Neuronal stem cell (in vitro differentiated cells): ENCODE results near the gene ESF1.

Experiments
- DNase-seq: peaks from one replicate; pipeline ENCODE4 v3.0.0-alpha.2; 2013; ENCODE audit warnings: low spot score
- H2AFZ ChIP-seq: one replicate; pipeline ENCODE4 v1.6.1; 2013; ENCODE audit warnings: mild to moderate bottlenecking, low read length, inconsistent platforms
- H2AK5ac ChIP-seq: 2 replicates; pipeline ENCODE4 v1.6.1; 2013; ENCODE audit warnings: low read depth, mild to moderate bottlenecking, inconsistent platforms, low read length, moderate library complexity, mixed read lengths
- H2BK120ac ChIP-seq: 2 replicates; pipeline ENCODE4 v1.6.1; 2013; ENCODE audit warnings: low read depth, mild to moderate bottlenecking, inconsistent platforms, low read length, moderate library complexity, mixed read lengths
- H2BK12ac ChIP-seq: one replicate; pipeline ENCODE4 v1.6.1; 2013; ENCODE audit warnings: low read length, inconsistent platforms
- H2BK15ac ChIP-seq: 2 replicates; pipeline ENCODE4 v1.6.1; 2013; ENCODE audit warnings: mild to moderate bottlenecking, low read length, inconsistent platforms, mixed read lengths
- H2BK5ac ChIP-seq: one replicate; pipeline ENCODE4 v1.6.1; 2013; ENCODE audit warnings: inconsistent platforms, mild to moderate bottlenecking, low read length, moderate library complexity
- H3K14ac ChIP-seq: one replicate; pipeline ENCODE4 v1.6.1; 2013; ENCODE audit warnings: low read length, inconsistent platforms
- H3K18ac ChIP-seq: 2 replicates; pipeline ENCODE4 v1.6.1; 2013; ENCODE audit warnings: low read length, inconsistent platforms
- H3K23ac ChIP-seq: 2 replicates; pipeline ENCODE4 v1.6.1; 2013; ENCODE audit warnings: low read depth, mild to moderate bottlenecking, mixed read lengths, low read length, inconsistent platforms; ENCODE audit not compliant: poor library complexity
- H3K27ac ChIP-seq: replicated peaks from 3 replicates; pipeline ENCODE4 v1.5.1; 2013; ENCODE audit warnings: low read length, inconsistent platforms
- H3K27me3 ChIP-seq, 3 experiments: 2 replicates each; pipeline ENCODE4 v1.6.1; 2013; ENCODE audit warnings: low read length in 3 of 3, mild to moderate bottlenecking in 2 of 3, inconsistent platforms in 1 of 3, low read depth in 1 of 3, mixed read lengths in 1 of 3, moderate library complexity in 1 of 3; ENCODE audit not compliant: control insufficient read depth in 3 of 3, insufficient read depth in 3 of 3
- H3K36me3 ChIP-seq, 2 donors: replicated peaks in 1 of 2; 2 replicates each; pipeline ENCODE4 v1.6.1; 2013; ENCODE audit warnings: low read length in 2 of 2; ENCODE audit not compliant: control insufficient read depth in 2 of 2, insufficient read depth in 2 of 2
- H3K4ac ChIP-seq: 2 replicates; pipeline ENCODE4 v1.6.1; 2013; ENCODE audit warnings: inconsistent platforms, mild to moderate bottlenecking, low read length, moderate library complexity
- H3K4me1 ChIP-seq, 2 donors: 1 replicate in 1 of 2; 2 replicates in 1 of 2; pipeline ENCODE4 v1.6.1; 2013; ENCODE audit warnings: low read length in 2 of 2, low read depth in 1 of 2; ENCODE audit not compliant: control insufficient read depth in 2 of 2, insufficient read depth in 1 of 2
- H3K4me2 ChIP-seq: one replicate; pipeline ENCODE4 v1.6.1; 2013; ENCODE audit warnings: mild to moderate bottlenecking, low read length, inconsistent platforms; ENCODE audit not compliant: insufficient read depth, poor library complexity, severe bottlenecking
- H3K4me3 ChIP-seq, 2 donors: 2 replicates each; pipeline ENCODE4 v1.5.1; 2013; ENCODE audit warnings: low read length in 2 of 2, mild to moderate bottlenecking in 2 of 2, inconsistent platforms in 1 of 2, moderate library complexity in 1 of 2
- H3K79me1 ChIP-seq: one replicate; pipeline ENCODE4 v1.6.1; 2013; ENCODE audit warnings: low read depth, mild to moderate bottlenecking, inconsistent platforms, low read length, moderate library complexity
- H3K9ac ChIP-seq: one replicate; pipeline ENCODE4 v1.6.1; 2013; ENCODE audit warnings: mild to moderate bottlenecking, low read depth, low read length, inconsistent platforms; ENCODE audit not compliant: poor library complexity
- H3K9me3 ChIP-seq, 2 donors: replicated peaks in 1 of 2; 2 replicates each; pipeline versions ENCODE3 to v1.6.1; 2013; ENCODE audit warnings: low read length in 2 of 2, mild to moderate bottlenecking in 2 of 2, inconsistent platforms in 1 of 2, low read depth in 1 of 2, mixed read lengths in 1 of 2, moderate library complexity in 1 of 2; ENCODE audit not compliant: control insufficient read depth in 2 of 2, insufficient read depth in 1 of 2
- H4K8ac ChIP-seq: one replicate; pipeline ENCODE4 v1.6.1; 2013; ENCODE audit warnings: low read depth, mild to moderate bottlenecking, inconsistent platforms, low read length, moderate library complexity
- H4K91ac ChIP-seq: one replicate; pipeline ENCODE4 v1.6.1; 2013; ENCODE audit warnings: low read length, low read depth, mild to moderate bottlenecking, inconsistent platforms; ENCODE audit not compliant: poor library complexity
- WGBS, 2 donors: extraction: QIAGEN DNeasy Blood & Tissue Kit; methylation state at CpG; one replicate each; pipeline ENCODE4 v1.1.7; 2013; ENCODE audit warnings: missing lambda C conversion rate in 2 of 2, mixed read lengths in 1 of 2; ENCODE audit not compliant: insufficient read length in 2 of 2, insufficient replicate concordance in 1 of 2; ENCODE audit errors: extremely low coverage in 2 of 2; 5-methylcytosine and 5-hydroxymethylcytosine counted together

Gene ESF1

DNA sequence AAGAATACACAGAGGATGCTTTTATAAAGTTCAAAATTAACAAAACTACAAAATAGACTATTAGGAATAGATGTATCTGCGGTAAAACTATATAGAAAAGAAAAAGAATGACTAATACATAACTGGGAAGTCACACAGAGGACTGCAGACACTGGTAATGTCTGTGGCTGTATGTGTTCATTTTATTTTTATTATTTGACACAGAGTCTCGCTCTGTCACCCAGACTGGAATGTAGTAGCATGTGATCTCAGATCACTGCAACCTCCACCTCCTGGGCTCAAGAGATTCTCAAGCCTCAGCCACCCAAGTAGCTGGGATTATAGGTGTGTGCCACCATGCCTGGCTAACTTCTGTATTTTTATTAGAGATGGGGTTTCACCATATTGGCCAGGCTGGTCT lies 38.9 kb downstream of the ESF1 start:
- DNase-seq, result no peak
- H3K14ac ChIP-seq, result no peak overlapping the region
- no peak overlapping the region for H2AFZ ChIP-seq
- no peak overlapping the region for H3K23ac ChIP-seq
- WGBS, 2 donors, result no CpG with 5 or more reads among the region's 2 CpGs
- H2BK12ac ChIP-seq, result no peak overlapping the region
- no peak overlapping the region for H3K4ac ChIP-seq
- H3K27me3 ChIP-seq, result no peaks in the 10 kb centered on the region
- peaks cover 3 to 19% of the 10 kb centered on the region in 2 donors for H3K9me3 ChIP-seq
- no peak overlapping the region for H2BK15ac ChIP-seq
- no peak overlapping the region for H3K4me3 ChIP-seq
- no peak overlapping the region for H3K18ac ChIP-seq
- H4K8ac ChIP-seq, result no peak overlapping the region
- H3K27ac ChIP-seq, result no peak overlapping the region
- H2AK5ac ChIP-seq, result no peak overlapping the region
- no peaks in the 10 kb centered on the region for H3K4me1 ChIP-seq
- H3K9ac ChIP-seq, result no peak overlapping the region
- H4K91ac ChIP-seq, result no peak overlapping the region
- H3K36me3 ChIP-seq, result peaks cover 2 to 65% of the 10 kb centered on the region in 2 donors
- no peaks in the 10 kb centered on the region for H3K79me1 ChIP-seq
- H2BK120ac ChIP-seq, result no peak overlapping the region
- no peak overlapping the region for H2BK5ac ChIP-seq
- H3K4me2 ChIP-seq, result no peak overlapping the region

DNA sequence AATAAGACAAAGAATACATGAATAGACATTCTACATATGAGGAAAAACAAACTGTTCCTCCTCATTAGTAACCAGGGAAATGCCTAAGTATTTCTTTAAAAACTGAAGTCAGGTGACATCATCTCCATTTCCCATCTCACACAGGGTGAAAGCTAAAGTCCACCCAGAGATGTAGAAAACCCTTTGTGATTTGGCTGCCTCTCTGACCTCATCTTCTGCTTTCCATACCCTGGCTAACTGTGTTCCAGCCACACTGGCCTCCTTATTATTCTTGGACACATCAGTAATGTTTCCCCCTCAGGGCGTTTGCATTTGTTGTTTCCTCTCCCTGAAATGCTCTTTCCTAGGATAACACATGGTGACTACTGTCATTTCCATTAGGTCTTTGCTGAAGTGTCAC lies 40.4 kb downstream of the ESF1 start:
- H2BK120ac ChIP-seq, result no peak overlapping the region
- no peak overlapping the region for H2BK15ac ChIP-seq
- H2AFZ ChIP-seq, result no peak overlapping the region
- H3K23ac ChIP-seq, result no peak overlapping the region
- H3K14ac ChIP-seq, result no peak overlapping the region
- H3K9me3 ChIP-seq, result peaks cover 5 to 31% of the 10 kb centered on the region in 2 donors
- no peak overlapping the region for H3K18ac ChIP-seq
- H4K91ac ChIP-seq, result no peak overlapping the region
- WGBS, 2 donors, result no CpG with 5 or more reads among the region's 1 CpG
- H2BK5ac ChIP-seq, result no peak overlapping the region
- H3K4me2 ChIP-seq, result no peak overlapping the region
- H3K79me1 ChIP-seq, result no peaks in the 10 kb centered on the region
- H3K27ac ChIP-seq, result no peak overlapping the region
- H2AK5ac ChIP-seq, result no peak overlapping the region
- H3K4me3 ChIP-seq, result no peak overlapping the region
- no peak overlapping the region for H3K9ac ChIP-seq
- H2BK12ac ChIP-seq, result no peak overlapping the region
- no peak overlapping the region for H3K4ac ChIP-seq
- H3K36me3 ChIP-seq, result peaks cover 2 to 68% of the 10 kb centered on the region in 2 donors
- no peak overlapping the region for H4K8ac ChIP-seq
- no peak for DNase-seq
- H3K27me3 ChIP-seq, result no peaks in the 10 kb centered on the region
- no peaks in the 10 kb centered on the region for H3K4me1 ChIP-seq

DNA sequence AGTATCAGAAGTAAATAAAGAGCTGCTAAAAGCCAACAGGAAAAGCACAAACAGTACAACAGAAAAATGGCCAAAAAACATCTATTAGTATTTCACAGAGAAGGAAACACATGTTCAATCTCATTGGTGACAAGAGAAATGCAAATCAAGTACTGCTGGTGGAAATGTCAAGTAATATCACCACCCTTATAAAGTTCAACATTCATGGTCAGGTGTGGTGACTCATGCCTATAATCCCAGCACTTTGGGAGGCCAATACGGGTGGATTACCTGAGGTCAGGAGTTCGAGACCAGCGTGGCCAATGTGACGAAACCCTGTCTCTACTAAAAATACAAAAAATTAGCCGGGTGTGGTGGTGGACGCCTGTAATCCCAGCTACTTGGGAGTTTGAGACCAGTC lies 42.8 kb downstream of the ESF1 start:
- no peak overlapping the region for H3K4me3 ChIP-seq
- no peak overlapping the region for H2BK5ac ChIP-seq
- H2BK120ac ChIP-seq, result no peak overlapping the region
- no peak overlapping the region for H2AFZ ChIP-seq
- no peak overlapping the region for H2AK5ac ChIP-seq
- no peaks in the 10 kb centered on the region for H3K4me1 ChIP-seq
- no peak overlapping the region for H4K8ac ChIP-seq
- no peaks in the 10 kb centered on the region for H3K79me1 ChIP-seq
- no peak overlapping the region for H3K4ac ChIP-seq
- H2BK12ac ChIP-seq, result no peak overlapping the region
- DNase-seq, result no peak
- no peak overlapping the region for H3K14ac ChIP-seq
- no peaks in the 10 kb centered on the region for H3K27me3 ChIP-seq
- H3K23ac ChIP-seq, result no peak overlapping the region
- H2BK15ac ChIP-seq, result no peak overlapping the region
- H3K9ac ChIP-seq, result no peak overlapping the region
- H3K27ac ChIP-seq, result no peak overlapping the region
- H3K36me3 ChIP-seq, result peaks cover 2 to 72% of the 10 kb centered on the region in 2 donors
- H3K9me3 ChIP-seq, result peaks cover 5 to 31% of the 10 kb centered on the region in 2 donors
- H4K91ac ChIP-seq, result no peak overlapping the region
- WGBS, 2 donors, result no CpG with 5 or more reads among the region's 6 CpGs
- no peak overlapping the region for H3K18ac ChIP-seq
- no peak overlapping the region for H3K4me2 ChIP-seq

DNA sequence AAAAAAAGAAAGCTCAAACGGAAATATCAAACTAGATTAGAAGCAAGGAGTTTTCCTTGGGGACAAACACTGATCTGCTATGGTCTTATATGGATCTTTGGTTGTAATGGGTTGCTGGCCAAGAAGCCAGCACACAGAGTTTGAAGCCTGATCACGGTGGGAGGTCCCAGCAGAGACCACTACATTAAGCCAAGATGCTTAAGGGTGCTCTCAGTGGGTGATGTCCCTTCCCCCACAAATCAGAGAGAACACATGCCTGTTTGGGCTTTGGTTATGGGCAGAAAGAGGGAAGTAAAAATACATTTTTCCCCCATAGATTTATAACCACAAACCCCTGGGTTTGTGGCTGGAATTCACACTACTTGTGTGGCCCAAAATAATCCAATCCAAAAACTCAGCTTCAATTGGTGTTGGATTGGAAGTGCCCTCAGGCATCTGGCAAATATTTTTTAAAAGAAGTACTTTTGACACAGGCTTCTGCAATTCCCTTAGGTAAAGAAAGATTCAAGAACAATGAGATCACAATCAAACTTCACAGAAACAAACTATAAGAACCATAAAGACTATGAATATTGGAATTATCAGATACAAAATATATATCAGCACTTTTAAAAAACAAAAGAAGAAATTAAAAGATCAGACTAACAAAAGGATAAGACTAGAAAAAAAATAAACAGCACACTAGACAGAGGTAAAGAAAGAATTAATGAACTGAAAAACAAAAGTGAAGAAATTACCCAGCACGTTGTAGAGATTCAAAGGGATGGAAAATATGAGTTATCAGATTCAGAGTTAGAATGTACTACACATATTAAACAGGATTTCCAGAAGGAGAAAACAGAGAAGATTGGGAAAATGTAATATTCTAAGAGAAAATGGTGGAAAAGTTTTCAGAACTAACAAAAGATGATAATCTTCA lies 44.7 kb downstream of the ESF1 start:
- no peak overlapping the region for H3K4ac ChIP-seq
- peaks cover 2 to 72% of the 10 kb centered on the region in 2 donors for H3K36me3 ChIP-seq
- H2BK15ac ChIP-seq, result no peak overlapping the region
- H3K9me3 ChIP-seq, result peaks cover 5 to 31% of the 10 kb centered on the region in 2 donors
- no peak overlapping the region for H3K18ac ChIP-seq
- H3K9ac ChIP-seq, result no peak overlapping the region
- no peak overlapping the region for H3K23ac ChIP-seq
- H2AFZ ChIP-seq, result no peak overlapping the region
- no peaks in the 10 kb centered on the region for H3K4me1 ChIP-seq
- no peak overlapping the region for H3K4me2 ChIP-seq
- no peak overlapping the region for H2BK12ac ChIP-seq
- no peak overlapping the region for H4K8ac ChIP-seq
- H2AK5ac ChIP-seq, result no peak overlapping the region
- no peak for DNase-seq
- H3K27ac ChIP-seq, result no peak overlapping the region
- no peak overlapping the region for H2BK120ac ChIP-seq
- H3K27me3 ChIP-seq, result no peaks in the 10 kb centered on the region
- no peak overlapping the region for H3K14ac ChIP-seq
- no peak overlapping the region for H4K91ac ChIP-seq
- no peak overlapping the region for H2BK5ac ChIP-seq
- no peaks in the 10 kb centered on the region for H3K79me1 ChIP-seq
- no peak overlapping the region for H3K4me3 ChIP-seq
- WGBS, 2 donors, result no CpG with 5 or more reads among the region's 3 CpGs
